GM12892 (cell line): ENCODE measurements around the gene CHCHD3.

ENCODE experiments used
- POLR2AphosphoS5 ChIP-seq: IDR thresholded peaks from 2 replicates; pipeline ENCODE4 v1.6.1; 2011; ENCODE audit warnings: low read depth, low read length, control low read depth
- TAF1 ChIP-seq: IDR thresholded peaks from 2 replicates; pipeline ENCODE4 v1.6.1; 2011; ENCODE audit warnings: low read depth, mild to moderate bottlenecking, control low read depth, low read length, borderline replicate concordance

GRCh38 chr7:132817949-132818348, 263.9 kb downstream of the CHCHD3 start:
- no peak for TF ChIP-seq TAF1
- no peak for TF ChIP-seq POLR2AphosphoS5
